ENCODE measurements around the gene PHF21A.

GRCh38 chr11:46125284-46125683, 4.0 kb upstream of the PHF21A start:
- TF ChIP-seq CTCF (IDR thresholded peaks at IDR 0.05; ENCODE audit: insufficient read depth, low read length, poor library complexity, severe bottlenecking) (no peak), EZH2phosphoT487 (conservative IDR thresholded peaks at IDR 0.05; ENCODE audit: low read length) (no peak)
